Neural progenitor cell (in vitro differentiated cells): ENCODE results near the gene CES2.

ENCODE experiments used
- CTCF ChIP-seq: fragments of 200-600 bp; sonication (generic); IDR thresholded peaks from 2 replicates; pipeline ENCODE4 v1.5.1; 2017; ENCODE audit warnings: antibody characterized with exemption, mild to moderate bottlenecking
- EZH2 ChIP-seq: fragments of 200-600 bp; sonication (generic); IDR thresholded peaks from 2 replicates; pipeline ENCODE4 v1.6.1; 2017; ENCODE audit warnings: antibody characterized with exemption, mild to moderate bottlenecking, moderate library complexity
- EZH2phosphoT487 ChIP-seq: fragments of 200-600 bp; sonication (generic); IDR thresholded peaks from 2 replicates; pipeline ENCODE4 v1.6.1; 2017; ENCODE audit warnings: antibody characterized with exemption

DNA sequence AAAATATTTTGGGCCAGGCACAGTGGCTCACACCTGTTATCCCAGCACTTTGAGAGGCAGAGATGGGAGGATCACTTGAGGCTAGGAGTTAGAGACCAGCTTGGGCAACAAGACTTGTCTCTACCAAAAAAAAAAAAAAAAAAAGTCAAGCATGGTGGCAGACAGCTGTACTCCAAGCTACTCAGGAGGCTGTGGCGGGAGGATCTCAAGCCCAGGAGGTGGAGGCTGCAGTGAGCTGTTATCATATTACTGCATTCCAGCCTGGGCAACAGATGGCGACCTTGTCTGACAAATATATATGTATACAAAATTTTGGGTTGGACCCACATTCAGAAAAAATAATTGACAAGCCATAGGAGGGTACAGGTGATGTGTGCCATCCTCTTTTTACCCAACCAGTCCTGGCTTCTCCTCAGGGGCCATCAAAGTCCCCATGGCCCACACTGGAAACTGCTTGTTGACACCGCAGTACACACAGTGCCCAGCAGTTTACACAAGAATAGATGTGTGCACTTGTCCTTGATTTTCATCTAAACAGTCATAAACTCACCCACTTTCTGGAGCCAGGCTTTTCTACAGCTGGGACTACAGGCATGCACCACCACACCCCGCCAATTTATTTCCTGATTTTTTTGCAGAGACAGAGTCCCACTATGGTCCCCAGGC is 1.7 kb downstream of the CES2 start:
- no peak for TF ChIP-seq CTCF
- no peak for TF ChIP-seq EZH2phosphoT487
- no peak for TF ChIP-seq EZH2
